Activated CD4-positive, alpha-beta T cell treated with anti-CD3 and anti-CD28 coated beads, Interleukin-2, amount 10 ng/mL, durations not matched to agents 24 days and 14 days (primary cell): ENCODE data around the gene OR4E1. TPM values are rescaled to one million over a fixed set of nuclear protein-coding genes. Genes with fewer than 3 reads are reported as not detected.

ENCODE experiments used
- DNase-seq: peaks from one replicate; pipeline ENCODE4 v3.0.0; 2022
- H3K27ac Mint-ChIP-seq: one replicate; pipeline ENCODE4 v1.8.0; 2022; ENCODE audit warnings: mild to moderate bottlenecking, mixed read lengths
- H3K27me3 Mint-ChIP-seq: one replicate; pipeline ENCODE4 v1.8.0; 2022; ENCODE audit warnings: mixed read lengths
- H3K36me3 Mint-ChIP-seq: one replicate; pipeline ENCODE4 v1.8.0; 2022; ENCODE audit warnings: low read depth, mild to moderate bottlenecking, mixed read lengths
- H3K4me1 Mint-ChIP-seq: one replicate; pipeline ENCODE4 v1.8.0; 2021; ENCODE audit warnings: mixed read lengths
- H3K4me3 Mint-ChIP-seq: one replicate; pipeline ENCODE4 v1.8.0; 2022; ENCODE audit warnings: mild to moderate bottlenecking, moderate library complexity, mixed read lengths
- H3K9me3 Mint-ChIP-seq: one replicate; pipeline ENCODE4 v1.8.0; 2021; ENCODE audit warnings: mixed read lengths
- intact Hi-C: fragments of 100-400 bp; cut with micrococcal nuclease; formaldehyde crosslinking; loops from one replicate; pipeline ENCODE4 v1.15.1; 2023
- total RNA-seq: library from RNA; stranded (reverse); gene quantifications from 2 replicates; pipeline ENCODE4 v1.2.3, GENCODE V29; 2022

Gene OR4E1
- total RNA-seq, 1 donor from 2014 or later, result not detected

GRCh38 chr14:21686468-21686867, 12.8 kb upstream of the OR4E1 start:
- Mint-ChIP-seq H3K4me3 (no peak overlapping the region), H3K27me3 (peaks cover 21% of the 10 kb centered on the region), H3K4me1 (no peaks in the 10 kb centered on the region), H3K9me3 (peaks cover 9% of the 10 kb centered on the region), H3K27ac (no peak overlapping the region), H3K36me3 (no peaks in the 10 kb centered on the region)
- no peak for DNase-seq
- intact Hi-C loops, result no loop called here

- no peak overlapping the region for H3K4me3 Mint-ChIP-seq
- H3K27me3 Mint-ChIP-seq, result peaks cover 22% of the 10 kb centered on the region
- no peak for DNase-seq
- H3K4me1 Mint-ChIP-seq, result no peaks in the 10 kb centered on the region
- no peaks in the 10 kb centered on the region for H3K9me3 Mint-ChIP-seq
- intact Hi-C loops, result no loop called here
- H3K36me3 Mint-ChIP-seq, result no peaks in the 10 kb centered on the region
- H3K27ac Mint-ChIP-seq, result no peak overlapping the region
Observed at GRCh38 chr14:21680072-21680471, 6.5 kb upstream of the OR4E1 start.

GRCh38 chr14:21675566-21675965, 1.9 kb upstream of the OR4E1 start:
- H3K27ac Mint-ChIP-seq, result no peak overlapping the region
- H3K4me1 Mint-ChIP-seq, result no peaks in the 10 kb centered on the region
- DNase-seq, result no peak
- H3K36me3 Mint-ChIP-seq, result no peaks in the 10 kb centered on the region
- H3K27me3 Mint-ChIP-seq, result peaks cover 13% of the 10 kb centered on the region
- no peaks in the 10 kb centered on the region for H3K9me3 Mint-ChIP-seq
- H3K4me3 Mint-ChIP-seq, result no peak overlapping the region
- intact Hi-C loops, result no loop called here

- H3K4me3 Mint-ChIP-seq, result no peak overlapping the region
Observed at GRCh38 chr14:21672116-21672515, 1.5 kb downstream of the OR4E1 start.

GRCh38 chr14:21671371-21671770, 2.2 kb downstream of the OR4E1 start:
- H3K27ac Mint-ChIP-seq, result no peak overlapping the region
- DNase-seq, result no peak
- H3K27me3 Mint-ChIP-seq, result peaks cover 15% of the 10 kb centered on the region
- H3K4me3 Mint-ChIP-seq, result no peak overlapping the region
- no peaks in the 10 kb centered on the region for H3K9me3 Mint-ChIP-seq
- no peaks in the 10 kb centered on the region for H3K36me3 Mint-ChIP-seq
- intact Hi-C loops, result no loop called here
- H3K4me1 Mint-ChIP-seq, result no peaks in the 10 kb centered on the region

More at GRCh38 chr14:21672116-21672515, 1.5 kb downstream of the OR4E1 start:
- H3K4me1 Mint-ChIP-seq, result no peaks in the 10 kb centered on the region
- H3K27ac Mint-ChIP-seq, result no peak overlapping the region
- H3K9me3 Mint-ChIP-seq, result no peaks in the 10 kb centered on the region
- peaks cover 15% of the 10 kb centered on the region for H3K27me3 Mint-ChIP-seq
- DNase-seq, result no peak
- H3K36me3 Mint-ChIP-seq, result no peaks in the 10 kb centered on the region
- intact Hi-C loops, result no loop called here

GRCh38 chr14:21669284-21669683, 4.3 kb downstream of the OR4E1 start:
- Mint-ChIP-seq H3K27ac (no peak overlapping the region), H3K4me3 (no peak overlapping the region), H3K27me3 (peaks cover 15% of the 10 kb centered on the region), H3K4me1 (no peaks in the 10 kb centered on the region), H3K9me3 (no peaks in the 10 kb centered on the region), H3K36me3 (no peaks in the 10 kb centered on the region)
- intact Hi-C loops, result no loop called here
- DNase-seq, result no peak

GRCh38 chr14:21668377-21668776, 5.2 kb downstream of the OR4E1 start:
- Mint-ChIP-seq H3K9me3 (no peaks in the 10 kb centered on the region), H3K4me1 (no peaks in the 10 kb centered on the region), H3K27me3 (peaks cover 15% of the 10 kb centered on the region), H3K27ac (no peak overlapping the region), H3K36me3 (no peaks in the 10 kb centered on the region), H3K4me3 (no peak overlapping the region)
- DNase-seq, result no peak
- intact Hi-C loops, result no loop called here

- Mint-ChIP-seq H3K4me1 (no peaks in the 10 kb centered on the region), H3K27ac (no peak overlapping the region), H3K27me3 (peaks cover 8% of the 10 kb centered on the region), H3K36me3 (no peaks in the 10 kb centered on the region), H3K9me3 (no peaks in the 10 kb centered on the region), H3K4me3 (no peak overlapping the region)
- DNase-seq, result no peak
- intact Hi-C loops, result no loop called here
Observed at GRCh38 chr14:21656980-21657379, 16.6 kb downstream of the OR4E1 start.

- Mint-ChIP-seq H3K36me3 (no peaks in the 10 kb centered on the region), H3K4me1 (no peaks in the 10 kb centered on the region), H3K4me3 (no peak overlapping the region), H3K9me3 (no peaks in the 10 kb centered on the region), H3K27me3 (peaks cover 8% of the 10 kb centered on the region), H3K27ac (no peak overlapping the region)
- intact Hi-C loops, result no loop called here
- DNase-seq, result no peak
Observed at GRCh38 chr14:21654215-21654614, 19.4 kb downstream of the OR4E1 start.

- Mint-ChIP-seq H3K9me3 (no peaks in the 10 kb centered on the region), H3K4me3 (no peak within 1 kb of the TSS), H3K27me3 (peaks cover 6% of the 10 kb centered on the region), H3K36me3 (no peaks in the 10 kb centered on the region), H3K4me1 (no peaks in the 10 kb centered on the region), H3K27ac (no peak within 1 kb of the TSS)
- intact Hi-C loops, result no loop called here
- DNase-seq, result no peak
Observed at GRCh38 chr14:21653331-21653885, 20.2 kb downstream of the OR4E1 start, which contains the start of gene OR4E2. Gene OR4E2 (plus strand): TSS chr14:21653835. CDS start chr14:21665083, 11,248 bp downstream.

- Mint-ChIP-seq H3K27ac (no peak overlapping the region), H3K4me3 (no peak overlapping the region), H3K9me3 (no peaks in the 10 kb centered on the region), H3K27me3 (peaks cover 4% of the 10 kb centered on the region), H3K4me1 (no peaks in the 10 kb centered on the region), H3K36me3 (no peaks in the 10 kb centered on the region)
- intact Hi-C loops, result no loop called here
- DNase-seq, result no peak
Observed at GRCh38 chr14:21652209-21652808, 21.3 kb downstream of the OR4E1 start.

GRCh38 chr14:21647380-21647779, 26.2 kb downstream of the OR4E1 start:
- Mint-ChIP-seq H3K27me3 (peaks cover 3% of the 10 kb centered on the region), H3K4me3 (no peak overlapping the region), H3K4me1 (no peaks in the 10 kb centered on the region), H3K9me3 (no peaks in the 10 kb centered on the region), H3K36me3 (no peaks in the 10 kb centered on the region), H3K27ac (no peak overlapping the region)
- intact Hi-C loops, result no loop called here
- no peak for DNase-seq

GRCh38 chr14:21643407-21643806, 30.2 kb downstream of the OR4E1 start:
- Mint-ChIP-seq H3K27ac (no peak overlapping the region), H3K27me3 (peaks cover 1% of the 10 kb centered on the region), H3K9me3 (no peaks in the 10 kb centered on the region), H3K4me1 (no peaks in the 10 kb centered on the region), H3K4me3 (no peak overlapping the region), H3K36me3 (no peaks in the 10 kb centered on the region)
- no peak for DNase-seq
- intact Hi-C loops, result no loop called here

- H3K9me3 Mint-ChIP-seq, result no peaks in the 10 kb centered on the region
- no peak for DNase-seq
- no peak overlapping the region for H3K27ac Mint-ChIP-seq
- no peak overlapping the region for H3K4me3 Mint-ChIP-seq
- H3K27me3 Mint-ChIP-seq, result peaks cover 2% of the 10 kb centered on the region
- no peaks in the 10 kb centered on the region for H3K36me3 Mint-ChIP-seq
- intact Hi-C loops, result no loop called here
- no peaks in the 10 kb centered on the region for H3K4me1 Mint-ChIP-seq
Observed at GRCh38 chr14:21642683-21643082, 30.9 kb downstream of the OR4E1 start.

GRCh38 chr14:21634840-21635239, 38.8 kb downstream of the OR4E1 start, which contains the start of gene OR10G2:
Gene OR10G2 (minus strand): TSS chr14:21634940. CDS start chr14:21634842, 98 bp downstream.
- H3K36me3 Mint-ChIP-seq, result no peaks in the 10 kb centered on the region
- DNase-seq, result no peak
- no peaks in the 10 kb centered on the region for H3K4me1 Mint-ChIP-seq
- peaks cover 2% of the 10 kb centered on the region for H3K27me3 Mint-ChIP-seq
- H3K9me3 Mint-ChIP-seq, result no peaks in the 10 kb centered on the region
- intact Hi-C loops, result no loop called here
- no peak within 1 kb of the TSS for H3K27ac Mint-ChIP-seq
- no peak within 1 kb of the TSS for H3K4me3 Mint-ChIP-seq
